Mesendoderm (in vitro differentiated cells): ENCODE measurements around the gene TIAM1.

ENCODE experiments used
- DNase-seq: peaks from one replicate; pipeline ENCODE4 v3.0.0; 2013
- H2AK5ac ChIP-seq: 2 replicates; pipeline ENCODE4 v1.6.1; 2013; ENCODE audit warnings: low read length, inconsistent platforms
- H2BK120ac ChIP-seq: 2 replicates; pipeline ENCODE4 v1.6.1; 2013; ENCODE audit warnings: low read depth, mild to moderate bottlenecking, low read length, moderate library complexity, mixed read lengths
- H2BK15ac ChIP-seq: replicated peaks from 2 replicates; pipeline ENCODE4 v1.6.1; 2013; ENCODE audit warnings: low read depth, mild to moderate bottlenecking, moderate library complexity
- H2BK5ac ChIP-seq: 2 replicates; pipeline ENCODE4 v1.6.1; 2013; ENCODE audit warnings: low read length, inconsistent platforms
- H3K18ac ChIP-seq: 2 replicates; pipeline ENCODE4 v1.6.1; 2013; ENCODE audit warnings: mild to moderate bottlenecking, low read length, mixed read lengths
- H3K23ac ChIP-seq: one replicate; pipeline ENCODE4 v1.6.1; 2013; ENCODE audit warnings: low read length
- H3K27ac ChIP-seq: 2 replicates; pipeline ENCODE4 v1.5.1; 2013; ENCODE audit warnings: low read depth, mild to moderate bottlenecking, inconsistent platforms, low read length, moderate library complexity
- H3K27me3 ChIP-seq: 2 replicates; pipeline ENCODE4 v1.6.1; 2013; ENCODE audit warnings: low read length, control low read depth, mild to moderate bottlenecking, inconsistent platforms; ENCODE audit not compliant: insufficient read depth, poor library complexity
- H3K36me3 ChIP-seq: 2 replicates; pipeline ENCODE4 v1.6.1; 2013; ENCODE audit warnings: low read length, inconsistent platforms; ENCODE audit not compliant: control insufficient read depth, insufficient read depth
- H3K4ac ChIP-seq: one replicate; pipeline ENCODE4 v1.6.1; 2013; ENCODE audit warnings: low read depth, mild to moderate bottlenecking, low read length, moderate library complexity
- H3K4me1 ChIP-seq: 2 replicates; pipeline ENCODE4 v1.6.1; 2013; ENCODE audit warnings: low read depth, low read length, inconsistent platforms; ENCODE audit not compliant: control insufficient read depth
- H3K4me2 ChIP-seq: 2 replicates; pipeline ENCODE4 v1.6.1; 2013; ENCODE audit warnings: low read length
- H3K4me3 ChIP-seq: 2 replicates; pipeline ENCODE4 v1.5.1; 2013; ENCODE audit warnings: mild to moderate bottlenecking, low read length
- H3K56ac ChIP-seq: one replicate; pipeline ENCODE4 v1.6.1; 2013; ENCODE audit warnings: low read length
- H3K79me1 ChIP-seq: 2 replicates; pipeline ENCODE4 v1.6.1; 2013; ENCODE audit warnings: low read length, inconsistent platforms
- H3K79me2 ChIP-seq: 2 replicates; pipeline ENCODE4 v1.6.1; 2013; ENCODE audit warnings: mild to moderate bottlenecking, low read length; ENCODE audit not compliant: control insufficient read depth, insufficient read depth
- H3K9ac ChIP-seq: 2 replicates; pipeline ENCODE4 v1.6.1; 2013; ENCODE audit warnings: low read length, inconsistent platforms
- H4K5ac ChIP-seq: one replicate; pipeline ENCODE4 v1.6.1; 2013; ENCODE audit warnings: low read length
- H4K8ac ChIP-seq: one replicate; pipeline ENCODE4 v1.6.1; 2013; ENCODE audit warnings: low read depth, mild to moderate bottlenecking, control low read depth, low read length, moderate library complexity
- whole genome bisulfite sequencing: extraction: QIAGEN DNeasy Blood & Tissue Kit; methylation state at CpG from one replicate; pipeline ENCODE4 v1.1.7; 2013; ENCODE audit warnings: low lambda C conversion rate, missing lambda C conversion rate; ENCODE audit not compliant: insufficient coverage; ENCODE audit errors: extremely low coverage; 5-methylcytosine and 5-hydroxymethylcytosine counted together

TIAM1 gene

DNA sequence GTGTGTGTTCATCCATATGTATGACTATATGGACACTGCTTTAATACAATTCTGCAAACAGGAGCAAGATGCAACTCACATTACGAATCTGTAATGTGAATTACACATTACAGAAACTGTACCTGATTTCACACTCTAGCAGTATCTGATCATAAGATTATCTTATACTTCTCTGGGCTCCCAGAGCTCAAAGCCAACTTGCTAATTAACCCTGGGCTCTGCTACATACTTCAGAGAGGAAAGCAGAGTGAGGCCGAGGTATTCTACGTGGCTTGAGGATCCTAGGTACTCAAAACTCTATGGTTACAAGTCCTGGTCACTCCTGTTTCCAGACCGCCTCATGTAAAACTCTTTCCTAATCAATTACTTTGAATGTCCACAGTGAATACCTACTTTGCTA is 156.6 kb downstream of the TIAM1 start:
- Histone ChIP-seq H4K5ac (no peak overlapping the region), H3K27me3 (no peaks in the 10 kb centered on the region), H3K4me3 (no peak overlapping the region), H3K18ac (peak overlapping the region; percentile 60), H3K79me1 (no peaks in the 10 kb centered on the region), H2BK120ac (no peak overlapping the region), H2AK5ac (no peak overlapping the region), H3K9ac (no peak overlapping the region), H3K36me3 (no peaks in the 10 kb centered on the region), H3K56ac (peak overlapping the region; percentile 22), H3K4ac (no peak overlapping the region), H3K27ac (no peak overlapping the region), H2BK15ac (no peak overlapping the region), H3K23ac (no peak overlapping the region), H4K8ac (no peak overlapping the region), H3K4me1 (peaks cover 10% of the 10 kb centered on the region), H3K4me2 (no peak overlapping the region), H3K79me2 (no peaks in the 10 kb centered on the region), H2BK5ac (no peak overlapping the region)
- DNase-seq, result peak; percentile 65
- WGBS, result no CpG with 5 or more reads among the region's 4 CpGs

DNA sequence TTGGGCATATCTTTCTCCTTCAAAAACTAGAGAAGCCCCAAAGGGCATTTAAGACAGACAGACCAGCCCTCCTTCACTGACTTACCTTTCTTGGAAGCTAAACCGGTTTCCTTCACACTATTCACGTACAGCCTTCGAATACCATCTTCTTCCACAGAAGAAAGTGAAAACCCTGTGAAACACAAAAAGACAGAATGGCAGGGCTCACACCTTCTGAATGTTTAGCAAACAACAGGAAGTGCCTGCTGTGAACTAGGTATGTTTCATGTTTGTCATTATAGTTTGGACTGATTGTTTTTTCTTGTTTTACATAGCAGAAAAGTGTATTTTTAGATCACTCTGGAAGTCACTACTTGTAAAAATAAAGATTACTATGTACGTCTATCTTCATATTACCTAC is 157.1 kb downstream of the TIAM1 start:
- no peak overlapping the region for H3K18ac ChIP-seq
- no peak overlapping the region for H3K9ac ChIP-seq
- no peak overlapping the region for H2BK120ac ChIP-seq
- no peak overlapping the region for H2AK5ac ChIP-seq
- no peaks in the 10 kb centered on the region for H3K79me2 ChIP-seq
- DNase-seq, result peak; percentile 74
- no peak overlapping the region for H3K23ac ChIP-seq
- H3K4me2 ChIP-seq, result no peak overlapping the region
- H2BK15ac ChIP-seq, result no peak overlapping the region
- H3K4ac ChIP-seq, result no peak overlapping the region
- peaks cover 10% of the 10 kb centered on the region for H3K4me1 ChIP-seq
- no peak overlapping the region for H4K8ac ChIP-seq
- WGBS, result no CpG with 5 or more reads among the region's 4 CpGs
- no peak overlapping the region for H4K5ac ChIP-seq
- no peaks in the 10 kb centered on the region for H3K79me1 ChIP-seq
- no peaks in the 10 kb centered on the region for H3K36me3 ChIP-seq
- no peak overlapping the region for H3K56ac ChIP-seq
- H2BK5ac ChIP-seq, result no peak overlapping the region
- no peaks in the 10 kb centered on the region for H3K27me3 ChIP-seq
- no peak overlapping the region for H3K27ac ChIP-seq
- no peak overlapping the region for H3K4me3 ChIP-seq

DNA sequence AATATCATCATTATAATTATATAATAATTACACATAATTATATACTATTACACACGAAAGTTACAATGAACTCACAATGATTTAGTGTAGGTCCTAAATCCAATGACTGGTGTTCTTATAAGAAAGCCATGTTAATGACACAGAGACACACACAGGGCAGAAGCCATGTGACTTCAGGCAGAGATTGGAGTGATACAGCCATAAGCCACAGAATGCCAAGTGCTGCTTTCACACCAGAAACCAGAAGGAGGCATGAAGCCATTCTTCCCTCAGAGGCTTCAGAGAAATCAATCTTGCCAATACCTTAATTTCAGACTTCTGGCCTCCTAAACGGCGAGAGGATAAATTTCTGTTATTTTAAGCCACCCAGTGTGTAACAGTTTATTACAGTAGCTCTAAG is 158.4 kb downstream of the TIAM1 start:
- H3K4ac ChIP-seq, result no peak overlapping the region
- no peak overlapping the region for H2AK5ac ChIP-seq
- no peaks in the 10 kb centered on the region for H3K36me3 ChIP-seq
- H3K4me1 ChIP-seq, result peaks cover 10% of the 10 kb centered on the region
- H3K23ac ChIP-seq, result no peak overlapping the region
- no peak overlapping the region for H3K18ac ChIP-seq
- H3K79me2 ChIP-seq, result no peaks in the 10 kb centered on the region
- H3K4me2 ChIP-seq, result no peak overlapping the region
- 100% methylated on average over 1 of the region's 3 CpGs for WGBS
- no peak for DNase-seq
- H2BK5ac ChIP-seq, result no peak overlapping the region
- H4K5ac ChIP-seq, result no peak overlapping the region
- H3K27me3 ChIP-seq, result no peaks in the 10 kb centered on the region
- no peak overlapping the region for H2BK15ac ChIP-seq
- no peak overlapping the region for H4K8ac ChIP-seq
- H2BK120ac ChIP-seq, result no peak overlapping the region
- H3K9ac ChIP-seq, result no peak overlapping the region
- no peak overlapping the region for H3K4me3 ChIP-seq
- H3K56ac ChIP-seq, result no peak overlapping the region
- H3K27ac ChIP-seq, result no peak overlapping the region
- H3K79me1 ChIP-seq, result no peaks in the 10 kb centered on the region

DNA sequence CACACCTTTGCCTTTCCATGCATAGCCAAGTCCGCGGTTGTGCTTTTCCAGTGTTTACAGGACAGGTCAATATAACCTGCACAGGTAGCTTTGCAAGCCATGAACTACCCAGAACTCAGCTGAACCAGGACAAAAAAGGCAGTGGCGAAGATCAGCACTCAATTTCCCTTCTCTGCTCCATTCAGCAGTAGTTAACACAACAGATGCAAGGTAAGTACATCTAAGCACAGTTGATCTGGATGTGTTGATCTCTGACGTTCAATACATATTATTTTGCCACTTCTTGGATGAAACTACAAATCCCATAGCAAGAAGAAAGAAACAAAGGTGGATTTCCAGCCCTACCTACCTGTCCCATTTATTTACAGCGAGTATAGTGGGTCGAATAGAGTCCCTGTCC is 159.2 kb downstream of the TIAM1 start:
- Histone ChIP-seq H3K27ac (no peak overlapping the region), H3K4me1 (peaks cover 10% of the 10 kb centered on the region), H4K8ac (no peak overlapping the region), H3K23ac (no peak overlapping the region), H3K36me3 (no peaks in the 10 kb centered on the region), H3K4me3 (no peak overlapping the region), H3K79me1 (no peaks in the 10 kb centered on the region), H3K4me2 (no peak overlapping the region), H3K56ac (peak overlapping the region; percentile 9), H3K18ac (no peak overlapping the region), H3K27me3 (no peaks in the 10 kb centered on the region), H2BK120ac (no peak overlapping the region), H4K5ac (no peak overlapping the region), H2BK15ac (no peak overlapping the region), H3K79me2 (no peaks in the 10 kb centered on the region), H3K4ac (no peak overlapping the region), H3K9ac (no peak overlapping the region), H2AK5ac (no peak overlapping the region), H2BK5ac (no peak overlapping the region)
- DNase-seq, result no peak
- WGBS, result no CpG with 5 or more reads among the region's 6 CpGs

DNA sequence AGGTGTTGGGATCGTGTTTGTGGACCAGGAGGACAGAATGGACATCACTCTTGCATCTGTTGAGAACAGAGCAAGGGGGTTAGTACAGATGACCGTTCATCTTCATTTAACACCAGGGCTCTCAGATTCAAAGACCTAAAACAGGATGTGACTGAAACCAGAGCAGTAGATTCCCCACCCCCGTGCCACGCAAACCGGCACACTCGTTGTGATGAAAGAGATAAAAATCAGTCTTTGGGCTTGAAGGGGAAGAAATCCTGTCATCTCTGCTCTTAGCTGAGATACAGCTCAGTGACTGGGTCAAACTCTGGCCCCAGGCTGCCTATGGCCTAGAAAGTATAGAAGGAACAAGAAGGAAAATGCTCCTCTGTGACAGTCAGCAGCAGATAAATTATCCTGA is 159.6 kb downstream of the TIAM1 start:
- Histone ChIP-seq H4K5ac (no peak overlapping the region), H3K23ac (no peak overlapping the region), H3K4me1 (peaks cover 10% of the 10 kb centered on the region), H3K18ac (no peak overlapping the region), H2BK15ac (no peak overlapping the region), H3K4me3 (no peak overlapping the region), H3K36me3 (no peaks in the 10 kb centered on the region), H2BK5ac (no peak overlapping the region), H3K79me1 (no peaks in the 10 kb centered on the region), H3K27ac (no peak overlapping the region), H2AK5ac (no peak overlapping the region), H3K4me2 (no peak overlapping the region), H3K79me2 (no peaks in the 10 kb centered on the region), H3K4ac (no peak overlapping the region), H3K9ac (no peak overlapping the region), H4K8ac (no peak overlapping the region), H3K27me3 (no peaks in the 10 kb centered on the region), H3K56ac (peak overlapping the region; percentile 9), H2BK120ac (no peak overlapping the region)
- DNase-seq, result peak; percentile 46
- no CpG with 5 or more reads among the region's 6 CpGs for WGBS
